NCI-H2029 treated with DMSO at 0.1 percent for 48 hours (cell line): ENCODE data around the gene ZBTB44.
"Not testable (repeated sequence)": the region's sequence is repeated elsewhere in the genome, so short reads cannot be mapped to it uniquely, and the experiment has no call there.

Source experiments
- DNase-seq: peaks from one replicate; lab custom pipeline; 2025; lab: John Stamatoyannopoulos, UW

The ZBTB44 gene

DNA sequence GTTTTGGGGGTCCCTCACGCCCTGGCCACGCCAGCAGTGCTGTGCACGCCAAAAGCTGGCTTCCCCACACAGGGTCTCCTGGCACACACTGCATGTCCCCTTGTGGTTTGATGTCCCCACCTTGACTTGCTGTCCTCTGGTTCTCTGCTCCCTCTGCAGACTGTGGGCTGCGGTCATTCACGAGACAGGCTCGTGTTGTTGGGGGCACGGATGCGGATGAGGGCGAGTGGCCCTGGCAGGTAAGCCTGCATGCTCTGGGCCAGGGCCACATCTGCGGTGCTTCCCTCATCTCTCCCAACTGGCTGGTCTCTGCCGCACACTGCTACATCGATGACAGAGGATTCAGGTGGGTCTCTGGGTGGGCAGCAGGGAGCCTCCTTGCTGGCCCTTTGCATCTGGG is 114.9 kb downstream of the ZBTB44 start:
- DNase-seq: no peak

DNA sequence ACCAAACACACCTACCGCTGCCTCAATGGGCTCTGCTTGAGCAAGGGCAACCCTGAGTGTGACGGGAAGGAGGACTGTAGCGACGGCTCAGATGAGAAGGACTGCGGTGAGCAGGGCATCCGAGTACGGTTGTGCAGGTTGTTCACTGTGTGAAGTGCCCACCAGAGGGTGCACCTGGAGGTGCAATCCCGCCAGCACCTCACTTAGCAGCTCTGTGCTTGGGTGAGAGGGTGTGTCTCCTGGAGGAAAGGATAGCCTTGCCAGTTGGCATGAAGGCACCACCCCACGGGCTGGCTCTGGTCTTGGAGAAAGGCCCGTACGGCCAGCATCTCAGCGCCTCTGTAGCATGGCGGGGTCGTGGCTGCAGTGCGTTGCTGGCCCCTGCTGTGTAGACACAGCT is 115.8 kb downstream of the ZBTB44 start:
- no peak for DNase-seq

DNA sequence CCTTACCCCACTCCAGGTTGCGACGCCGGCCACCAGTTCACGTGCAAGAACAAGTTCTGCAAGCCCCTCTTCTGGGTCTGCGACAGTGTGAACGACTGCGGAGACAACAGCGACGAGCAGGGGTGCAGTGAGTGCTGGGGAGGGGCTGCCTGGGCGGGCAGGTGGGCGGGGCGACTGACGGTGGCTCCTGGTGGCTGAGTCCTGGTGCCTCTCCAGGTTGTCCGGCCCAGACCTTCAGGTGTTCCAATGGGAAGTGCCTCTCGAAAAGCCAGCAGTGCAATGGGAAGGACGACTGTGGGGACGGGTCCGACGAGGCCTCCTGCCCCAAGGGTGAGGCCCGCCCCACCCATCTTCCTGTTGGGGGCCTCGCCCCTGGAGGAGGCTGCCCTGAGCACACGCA is 116.4 kb downstream of the ZBTB44 start:
- no peak for DNase-seq

DNA sequence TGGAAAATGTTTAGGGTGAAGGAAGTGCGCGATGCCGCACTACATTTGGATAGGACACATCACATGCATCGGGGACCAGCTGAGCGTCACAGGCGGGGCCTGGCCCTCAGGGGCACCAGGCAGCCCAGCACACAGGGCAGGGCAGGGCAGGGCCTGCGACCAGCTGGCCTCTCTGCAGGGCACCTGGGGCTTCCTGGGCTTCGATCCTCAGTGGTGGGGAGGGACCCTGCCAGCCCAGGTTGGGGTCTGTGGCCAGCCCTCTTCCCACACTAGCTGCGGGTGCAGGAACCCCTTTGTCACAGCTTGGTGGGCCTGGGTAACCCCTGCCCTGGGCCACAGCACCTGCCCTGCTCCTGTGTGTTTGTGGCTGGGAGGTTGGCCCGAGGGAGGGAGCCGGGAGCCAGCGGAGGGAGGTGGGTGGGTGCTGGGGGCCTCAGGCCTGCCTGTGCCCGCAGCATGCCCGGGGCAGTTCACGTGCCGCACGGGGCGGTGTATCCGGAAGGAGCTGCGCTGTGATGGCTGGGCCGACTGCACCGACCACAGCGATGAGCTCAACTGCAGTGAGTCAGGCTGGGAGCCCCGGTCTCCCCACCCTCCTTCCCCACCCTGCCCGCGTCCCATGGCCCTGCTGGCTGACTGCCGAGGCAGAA is 117.2 kb downstream of the ZBTB44 start:
- DNase-seq: no peak

DNA sequence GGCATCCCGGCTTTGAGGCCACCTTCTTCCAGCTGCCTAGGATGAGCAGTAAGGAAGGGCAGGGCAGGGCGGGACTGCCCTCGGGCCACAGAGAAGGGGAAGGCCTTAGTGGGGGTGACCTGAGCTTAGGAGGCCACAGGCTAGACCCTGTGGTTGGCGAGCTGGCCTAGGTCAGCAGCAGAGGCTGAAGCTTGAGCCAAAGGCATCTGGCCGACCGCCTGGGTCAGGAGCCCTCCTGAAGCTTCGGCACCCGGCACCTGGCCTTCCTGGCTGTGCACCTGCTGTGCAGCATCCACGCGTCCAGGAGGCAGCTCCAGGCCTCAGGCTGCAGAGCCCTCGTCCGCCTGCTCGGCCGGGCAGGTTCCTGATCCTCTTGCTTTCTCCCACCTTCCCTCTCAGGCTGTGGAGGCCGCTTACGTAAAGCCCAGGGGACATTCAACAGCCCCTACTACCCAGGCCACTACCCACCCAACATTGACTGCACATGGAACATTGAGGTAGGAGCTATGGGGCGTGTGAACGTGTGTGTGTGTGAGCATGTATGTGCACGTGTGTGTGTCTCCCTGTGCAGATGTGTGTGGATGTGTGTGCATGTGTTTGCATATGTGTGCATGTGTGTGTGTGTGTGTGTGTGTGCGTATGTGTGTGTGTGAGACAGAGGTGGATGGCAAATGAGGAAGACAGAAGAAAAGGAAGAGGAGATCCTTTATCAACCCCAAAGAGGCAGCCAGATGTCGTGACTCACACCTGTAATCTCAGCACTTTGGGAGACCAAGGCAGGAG is 120.3 kb downstream of the ZBTB44 start:
- no peak for DNase-seq

DNA sequence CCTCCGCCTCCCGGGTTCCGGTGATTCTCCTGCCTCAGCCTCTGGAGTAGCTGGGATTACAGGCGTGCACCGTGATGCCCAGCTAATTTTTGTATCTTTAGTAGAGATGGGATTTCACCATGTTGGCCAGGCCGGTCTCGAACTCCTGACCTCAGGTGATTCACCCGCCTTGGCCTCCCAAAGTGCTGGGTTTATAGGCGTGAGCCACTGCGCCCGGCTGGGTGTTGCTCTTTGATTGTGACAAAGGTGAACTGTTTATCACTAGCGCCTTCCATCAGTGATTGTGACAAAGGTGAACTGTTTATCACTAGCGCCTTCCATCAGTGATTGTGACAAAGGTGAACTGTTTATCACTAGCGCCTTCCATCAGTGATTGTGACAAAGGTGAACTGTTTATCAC is 121.2 kb downstream of the ZBTB44 start:
- not testable (repeated sequence) for DNase-seq

DNA sequence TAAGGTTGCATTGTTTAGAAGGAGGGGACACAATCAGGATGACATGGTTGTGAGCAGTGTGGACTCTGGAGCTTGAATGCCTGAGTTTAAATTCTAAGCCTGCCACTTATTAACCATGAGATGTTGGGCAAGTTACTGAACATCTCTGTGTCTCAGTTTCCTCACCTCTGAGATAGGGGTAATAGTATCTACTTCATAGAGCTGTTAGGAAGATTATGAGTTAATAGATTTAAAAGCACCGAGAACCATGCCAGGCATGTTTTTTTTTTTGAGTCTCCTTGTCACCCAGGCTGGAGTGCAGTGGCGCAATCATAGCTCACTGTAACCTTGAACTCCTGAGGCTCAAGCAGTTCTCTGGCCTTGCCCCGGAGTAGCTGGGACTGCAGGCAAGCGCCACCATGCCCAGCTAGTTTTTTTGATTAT is 121.9 kb downstream of the ZBTB44 start:
- no peak for DNase-seq

DNA sequence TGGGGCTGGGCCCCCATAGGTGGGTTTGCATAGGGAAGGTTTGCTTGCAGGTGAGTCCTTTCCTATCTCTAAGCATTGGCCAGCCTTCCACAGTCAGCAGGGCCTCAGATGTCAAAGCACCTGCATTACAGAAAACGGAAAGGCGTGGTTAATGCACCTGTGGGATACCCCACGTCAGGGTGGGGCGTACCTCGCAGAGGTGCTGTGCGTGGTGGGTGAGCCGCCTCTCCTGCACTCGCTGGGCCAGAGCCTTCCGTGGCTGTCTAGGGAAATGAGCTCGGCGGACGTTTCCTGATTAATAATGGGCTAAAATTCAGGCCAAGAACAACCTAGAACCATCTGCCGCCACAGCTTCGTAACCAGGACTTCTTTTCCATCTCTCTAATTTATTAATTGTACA is 122.8 kb downstream of the ZBTB44 start:
- no peak for DNase-seq

DNA sequence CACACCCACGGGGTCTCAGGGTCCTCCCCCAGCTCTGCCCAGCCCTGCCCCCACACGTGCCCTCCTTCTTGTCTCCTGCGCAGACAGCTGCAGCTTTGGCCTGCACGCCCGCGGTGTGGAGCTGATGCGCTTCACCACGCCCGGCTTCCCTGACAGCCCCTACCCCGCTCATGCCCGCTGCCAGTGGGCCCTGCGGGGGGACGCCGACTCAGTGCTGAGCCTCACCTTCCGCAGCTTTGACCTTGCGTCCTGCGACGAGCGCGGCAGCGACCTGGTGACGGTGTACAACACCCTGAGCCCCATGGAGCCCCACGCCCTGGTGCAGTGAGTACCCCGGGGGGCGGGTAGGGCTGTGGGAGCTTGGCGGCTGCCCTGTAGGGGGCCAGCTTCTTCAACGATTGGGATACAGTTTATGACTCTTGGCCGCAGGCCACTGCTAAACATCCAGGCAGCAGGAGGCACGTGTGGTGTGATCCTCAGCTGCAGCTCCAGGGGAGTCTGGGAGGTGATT is 124.3 kb downstream of the ZBTB44 start:
- no peak for DNase-seq

DNA sequence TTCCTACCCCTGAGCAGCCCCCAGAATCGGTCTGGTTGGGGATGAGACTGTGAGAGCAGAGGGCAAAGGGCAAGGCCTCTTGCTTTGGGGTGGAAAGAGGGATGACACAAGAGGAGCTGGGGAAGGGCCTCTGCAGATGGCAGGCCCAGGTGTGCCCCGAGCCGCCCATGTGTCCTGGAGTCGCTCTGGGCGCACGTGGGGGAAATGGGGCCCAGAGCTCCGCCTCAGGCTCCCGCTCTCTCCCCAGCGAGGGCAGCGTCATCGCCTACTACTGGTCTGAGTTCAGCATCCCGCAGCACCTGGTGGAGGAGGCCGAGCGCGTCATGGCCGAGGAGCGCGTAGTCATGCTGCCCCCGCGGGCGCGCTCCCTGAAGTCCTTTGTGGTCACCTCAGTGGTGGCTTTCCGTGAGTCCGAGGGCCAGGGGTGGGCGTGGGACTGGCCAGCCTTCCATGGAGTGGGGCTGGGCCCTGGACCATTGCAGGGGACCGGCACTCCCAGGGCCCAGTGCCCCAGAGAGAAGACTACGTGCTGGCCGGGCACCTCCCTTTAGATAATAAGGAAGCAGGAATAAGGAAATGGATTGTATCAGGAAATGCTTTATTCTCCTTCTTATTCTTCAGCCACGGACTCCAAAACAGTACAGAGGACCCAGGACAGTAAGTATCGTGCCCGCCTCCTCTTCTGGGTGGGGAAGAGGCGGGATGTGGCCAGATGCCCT is 125.1 kb downstream of the ZBTB44 start:
- no peak for DNase-seq

DNA sequence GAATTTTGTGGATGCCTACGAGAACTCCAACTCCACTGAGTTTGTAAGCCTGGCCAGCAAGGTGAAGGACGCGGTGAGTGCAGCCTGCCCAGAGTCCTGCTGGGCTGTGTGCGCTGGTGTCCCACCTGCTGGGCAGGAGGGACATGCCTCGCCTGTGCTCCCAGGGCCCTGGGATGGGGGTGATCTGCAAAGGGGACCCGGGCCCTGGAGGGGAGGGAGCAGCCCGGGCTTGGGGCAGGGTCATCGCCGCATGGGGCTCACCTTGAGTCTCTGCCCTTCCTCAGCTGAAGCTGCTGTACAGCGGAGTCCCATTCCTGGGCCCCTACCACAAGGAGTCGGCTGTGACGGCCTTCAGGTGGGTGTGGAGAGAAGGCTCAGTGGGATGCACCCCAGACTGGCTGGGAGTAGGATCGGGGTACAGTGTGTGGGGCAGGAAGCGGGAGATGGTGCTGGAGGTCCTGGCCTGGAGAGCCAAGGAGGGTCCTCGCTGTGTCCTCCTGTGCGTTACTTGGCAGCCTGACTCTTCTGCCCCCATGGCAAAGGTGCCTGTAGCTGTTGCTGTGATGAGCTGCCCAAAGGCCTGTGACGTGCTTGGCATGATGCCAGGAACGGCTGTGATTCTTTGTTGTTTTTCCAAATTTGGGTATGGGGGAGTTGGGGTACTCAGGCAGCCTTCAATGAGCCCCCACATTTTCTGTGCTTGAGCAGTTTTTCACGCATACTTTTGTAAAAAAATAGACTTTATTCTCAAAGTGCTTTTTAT is 126.0 kb downstream of the ZBTB44 start:
- DNase-seq: no peak

DNA sequence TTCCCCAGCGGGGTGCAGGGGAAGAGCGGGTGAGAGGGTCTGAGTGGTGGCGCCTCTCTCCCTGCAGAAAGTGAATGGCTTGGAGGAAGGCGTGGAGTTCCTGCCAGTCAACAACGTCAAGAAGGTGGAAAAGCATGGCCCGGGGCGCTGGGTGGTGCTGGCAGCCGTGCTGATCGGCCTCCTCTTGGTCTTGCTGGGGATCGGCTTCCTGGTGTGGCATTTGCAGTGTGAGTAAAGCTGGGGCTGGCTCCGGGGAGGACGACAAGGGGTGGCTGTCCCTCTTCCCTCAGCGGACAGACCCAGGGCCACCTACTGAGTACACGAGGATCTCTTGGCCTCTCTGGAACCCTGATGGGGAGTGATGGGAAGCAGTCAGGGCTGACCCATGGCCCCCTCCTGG is 126.7 kb downstream of the ZBTB44 start:
- DNase-seq: no peak

DNA sequence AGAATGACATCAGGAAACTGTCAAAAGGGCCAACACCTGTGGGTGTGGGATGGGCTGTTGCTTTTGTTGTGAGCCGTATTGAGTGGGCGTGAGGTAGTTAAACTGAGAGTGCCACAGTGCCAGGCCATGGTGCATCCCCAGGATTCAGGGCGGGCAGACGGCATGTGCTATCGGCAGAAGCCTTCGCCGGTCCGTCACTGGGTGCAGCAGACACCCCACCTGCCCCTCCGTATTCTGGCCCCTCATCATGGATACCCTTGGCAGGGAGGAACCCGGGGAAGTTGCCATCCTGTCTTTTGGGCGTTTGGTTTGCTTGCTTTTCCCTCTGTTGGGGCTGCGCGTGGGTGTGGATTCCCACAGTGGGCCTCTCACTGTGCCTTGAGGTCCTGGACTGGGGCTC is 127.6 kb downstream of the ZBTB44 start:
- DNase-seq: no peak

DNA sequence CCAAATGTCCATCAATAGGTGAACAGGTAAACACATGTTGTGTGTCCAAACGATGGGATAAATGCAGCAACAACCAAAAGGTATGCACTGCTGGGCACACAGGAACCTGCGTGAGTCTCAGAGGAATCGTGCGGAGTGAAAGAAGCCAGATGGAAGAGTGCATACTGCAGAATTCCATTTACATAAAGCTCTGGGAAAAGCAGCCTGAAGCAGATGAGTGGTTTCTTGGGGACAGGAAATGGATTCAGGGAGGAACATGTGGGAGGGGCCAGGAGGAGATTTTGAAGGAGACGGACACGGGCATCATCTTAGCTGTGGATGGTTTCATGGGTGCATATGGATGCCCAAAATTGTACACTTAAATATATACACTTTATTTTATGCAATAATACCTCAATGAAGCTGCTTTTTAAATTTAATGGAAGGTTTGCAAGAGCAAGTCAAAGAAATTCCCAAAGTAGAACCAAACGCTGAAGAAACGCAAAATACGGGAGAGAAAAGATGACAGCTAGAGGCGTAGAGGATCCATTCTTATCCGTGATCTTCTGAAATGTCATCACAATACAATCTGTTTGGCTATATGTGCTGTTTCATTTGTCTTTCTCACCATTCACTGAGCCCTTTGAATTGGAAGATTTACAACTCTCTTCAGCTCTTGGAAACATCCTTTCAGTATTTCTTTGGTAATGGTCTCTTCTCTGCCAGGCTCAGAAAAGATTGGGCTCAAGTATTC is 130.7 kb downstream of the ZBTB44 start:
- no peak for DNase-seq

DNA sequence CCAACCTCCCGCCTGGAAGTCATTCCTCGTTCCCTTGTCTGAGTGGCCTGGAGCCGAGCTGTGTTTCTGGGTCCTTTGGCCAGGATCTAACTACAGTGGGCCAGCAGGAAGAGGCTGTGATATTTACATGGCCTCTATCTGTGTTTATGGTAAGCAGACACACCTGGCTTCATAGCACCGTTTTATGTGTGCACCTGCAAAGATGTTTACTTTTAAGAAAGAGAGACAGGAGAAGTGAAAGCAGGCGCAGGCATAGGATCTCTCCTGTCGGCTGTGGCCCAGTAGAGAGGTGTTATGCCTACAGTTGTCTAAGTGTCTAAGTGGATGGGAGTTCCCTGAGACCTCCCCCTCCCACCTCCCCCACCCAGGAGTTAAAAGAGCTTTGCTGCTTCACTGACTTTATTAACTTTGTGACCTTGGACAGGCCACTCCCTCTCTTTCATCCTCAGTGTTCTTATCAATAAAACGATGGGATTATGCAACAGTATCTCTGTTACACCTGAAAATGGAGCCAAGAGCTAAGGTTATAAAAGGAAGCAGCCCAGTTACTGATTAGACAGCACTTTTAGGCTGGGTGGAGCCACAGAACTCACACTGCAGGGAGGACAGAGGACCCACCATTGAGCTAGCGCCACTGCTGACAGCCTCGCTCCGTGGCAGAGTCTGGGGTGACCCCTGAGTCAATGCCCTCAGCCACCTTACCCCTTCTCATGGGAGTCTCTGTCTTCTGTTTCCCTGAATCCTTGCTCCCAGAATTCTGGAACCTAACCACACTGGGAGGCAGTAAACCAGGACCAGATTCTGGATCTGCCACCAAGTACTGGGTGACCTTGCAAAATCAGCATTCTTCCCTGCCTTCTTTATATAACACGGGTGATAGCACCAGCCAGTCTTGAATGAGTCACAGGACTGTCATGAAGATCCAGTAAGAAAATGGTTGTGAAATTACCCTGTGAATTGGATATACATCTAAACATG is 133.1 kb downstream of the ZBTB44 start:
- peak; percentile 99 for DNase-seq

DNA sequence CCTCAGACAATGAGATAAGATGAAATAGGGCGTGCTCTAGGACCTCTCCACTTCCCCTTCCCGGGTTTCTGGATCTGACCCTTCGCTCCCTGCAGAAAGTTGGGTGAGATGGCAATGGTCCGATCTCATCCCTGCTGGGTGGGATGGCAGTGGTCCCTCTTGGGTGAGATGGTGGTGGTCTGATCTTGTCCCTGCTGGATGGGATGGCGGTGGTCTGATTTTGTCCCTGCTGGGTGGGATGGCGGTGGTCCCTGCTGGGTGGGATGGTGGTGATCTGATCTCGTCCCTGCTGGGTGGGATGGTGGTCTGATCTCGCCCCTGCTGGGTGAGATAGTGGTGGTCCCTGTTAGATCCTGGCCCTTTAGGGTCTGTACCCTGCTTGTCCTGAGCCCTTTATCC is 133.8 kb downstream of the ZBTB44 start:
- DNase-seq: no peak

DNA sequence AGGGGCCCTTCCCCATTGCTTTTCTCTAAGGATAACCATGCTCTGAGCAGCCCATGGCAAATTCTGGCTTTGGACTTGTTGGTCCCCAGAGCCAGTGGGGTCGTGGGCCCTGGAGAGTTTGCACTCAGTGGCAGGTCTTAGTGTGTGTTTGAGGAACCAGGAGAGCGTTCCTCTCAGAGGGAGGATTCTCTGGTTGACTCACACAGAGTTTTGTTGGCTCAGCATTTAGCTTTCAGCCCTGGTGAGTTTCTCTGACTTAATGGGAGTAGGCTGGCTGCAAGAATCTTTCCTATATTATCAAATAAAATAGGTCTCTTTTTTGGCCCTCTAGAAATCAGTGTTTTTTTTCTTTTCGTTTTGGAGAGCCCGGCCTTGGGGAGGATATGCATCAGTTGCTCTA is 134.2 kb downstream of the ZBTB44 start:
- peak; percentile 42 for DNase-seq

DNA sequence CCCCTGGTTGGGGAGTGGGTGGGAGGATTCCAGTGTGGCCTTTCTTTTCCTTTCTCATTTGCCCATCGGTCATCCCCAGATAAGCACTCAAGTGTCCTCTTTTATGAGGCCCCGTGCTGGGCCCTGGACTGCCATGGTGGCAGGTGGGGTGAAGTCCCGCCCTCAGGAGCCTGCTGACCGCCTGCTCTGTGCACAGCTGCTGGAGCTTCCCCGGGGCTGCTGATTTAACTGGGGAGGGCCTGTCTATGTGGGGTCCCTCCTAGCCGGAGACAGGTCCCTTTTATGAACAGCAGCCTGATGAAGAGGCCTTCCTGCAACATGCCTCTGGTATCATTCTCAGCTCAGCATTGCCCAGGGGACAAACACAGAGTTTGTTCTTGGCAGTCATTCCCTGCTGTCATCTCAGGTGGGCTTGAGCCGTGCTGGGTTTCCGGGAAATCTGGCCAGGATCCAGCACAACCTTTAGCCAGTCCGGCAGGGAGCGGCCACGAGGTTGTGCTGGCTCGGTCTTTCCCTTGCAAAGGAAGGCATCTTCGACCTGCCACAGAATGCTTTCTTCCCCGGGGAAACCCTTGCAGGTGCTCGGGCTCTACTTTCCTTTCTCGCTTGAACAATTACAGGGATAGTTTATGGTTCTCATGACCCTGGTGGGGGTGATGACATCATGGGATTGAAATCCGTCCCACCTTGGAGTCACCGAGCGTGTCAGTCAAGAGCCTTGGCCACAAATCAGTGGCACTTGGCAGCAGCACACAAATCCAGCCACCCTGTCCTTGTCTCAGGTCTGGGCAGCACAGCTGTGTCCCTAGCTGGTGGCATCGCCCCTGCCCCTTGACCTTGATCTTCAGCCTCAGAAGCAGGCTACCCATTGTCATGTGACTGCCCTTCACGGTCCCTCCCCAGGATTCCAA is 135.1 kb downstream of the ZBTB44 start:
- peak; percentile 83 for DNase-seq
